Measurements from ENCODE around the gene STK16.

The STK16 gene

DNA sequence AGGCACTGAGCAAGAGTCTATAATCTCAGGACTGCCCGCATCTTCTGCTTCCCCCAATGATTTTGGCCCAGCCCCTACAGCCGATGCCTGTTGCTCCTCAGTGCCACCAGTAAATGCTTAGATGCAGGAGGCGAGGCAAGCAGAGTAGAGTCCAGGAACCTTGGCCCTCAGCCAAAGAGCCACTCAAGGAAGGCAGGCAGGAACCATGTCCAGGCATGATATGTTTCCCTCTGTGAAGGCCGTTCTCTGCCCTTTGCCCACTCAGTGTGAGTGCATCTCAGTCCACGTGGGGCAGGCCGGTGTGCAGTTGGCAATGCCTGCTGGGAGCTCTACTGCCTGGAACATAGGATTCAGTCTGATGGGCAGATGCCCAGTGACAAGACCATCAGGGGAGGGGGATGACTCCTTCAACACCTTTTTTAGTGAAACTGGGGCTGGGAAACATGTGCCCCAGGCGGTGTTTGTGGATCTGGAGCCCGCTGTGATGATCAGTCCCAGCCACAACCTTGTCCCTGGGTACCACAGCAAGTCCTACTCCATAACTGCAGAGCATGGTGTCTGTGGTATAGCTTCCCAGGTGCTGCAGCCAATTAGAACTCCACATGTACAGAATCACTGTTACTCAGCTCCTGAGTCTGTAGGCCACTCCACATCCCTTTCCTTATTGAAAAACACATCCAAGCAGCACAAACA is 24.2 kb downstream of the STK16 start:
- no peak for DNase-seq (ENCODE audit: low read depth in 2 of 2)

DNA sequence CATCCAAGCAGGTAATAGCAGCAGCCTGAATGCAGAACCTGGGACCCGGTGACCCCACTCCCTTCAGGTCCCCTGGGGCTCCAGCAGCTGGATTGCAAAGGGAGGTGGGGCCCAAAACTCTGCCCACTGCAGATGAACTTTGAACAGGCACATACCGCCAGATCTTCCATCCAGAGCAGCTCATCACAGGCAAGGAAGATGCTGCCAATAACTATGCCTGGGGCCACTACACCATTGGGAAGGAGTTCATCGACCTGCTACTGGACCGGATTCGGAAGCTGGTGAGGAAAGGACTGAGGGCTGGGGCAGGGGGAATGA is 24.7 kb downstream of the STK16 start:
- DNase-seq (ENCODE audit: low read depth in 2 of 2): no peak

DNA sequence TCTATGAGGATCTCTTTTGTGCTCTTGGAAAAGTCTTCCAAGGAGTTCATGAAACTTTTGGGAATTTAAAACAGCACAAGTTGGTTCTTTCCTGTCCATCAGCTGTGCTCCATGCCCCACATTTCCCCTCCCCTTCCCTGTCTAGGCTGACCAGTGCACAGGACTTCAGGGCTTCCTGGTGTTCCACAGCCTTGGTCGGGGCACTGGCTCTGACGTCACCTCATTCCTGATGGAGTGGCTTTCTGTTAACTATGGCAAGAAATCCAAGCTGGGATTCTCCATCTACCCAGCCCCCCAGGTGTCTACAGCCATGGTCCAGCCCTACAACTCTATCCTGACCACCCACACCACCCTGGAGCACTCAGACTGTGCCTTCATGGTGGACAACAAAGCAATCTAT is 25.7 kb downstream of the STK16 start:
- no peak for DNase-seq (ENCODE audit: low read depth in 2 of 2)

DNA sequence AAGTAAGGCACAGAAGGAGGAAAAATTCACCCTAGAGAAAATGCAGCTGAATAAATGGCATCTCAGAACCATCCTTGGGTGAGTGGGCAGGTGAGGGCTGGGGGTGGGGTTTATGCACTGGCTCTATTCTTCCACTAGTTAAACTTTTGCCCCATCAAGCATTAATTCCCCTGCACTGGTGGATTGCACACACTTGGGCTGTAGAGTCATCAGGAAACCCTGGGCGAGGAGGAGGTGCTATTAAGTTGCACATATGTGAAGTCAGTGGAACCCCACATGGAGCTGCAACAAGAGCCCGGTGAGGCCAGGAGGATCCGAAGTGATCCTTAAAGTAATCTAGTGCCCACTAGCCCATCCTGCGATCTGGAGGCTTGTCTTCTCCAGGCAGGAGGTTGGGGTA is 27.1 kb downstream of the STK16 start:
- DNase-seq (ENCODE audit: low read depth in 2 of 2): no peak

DNA sequence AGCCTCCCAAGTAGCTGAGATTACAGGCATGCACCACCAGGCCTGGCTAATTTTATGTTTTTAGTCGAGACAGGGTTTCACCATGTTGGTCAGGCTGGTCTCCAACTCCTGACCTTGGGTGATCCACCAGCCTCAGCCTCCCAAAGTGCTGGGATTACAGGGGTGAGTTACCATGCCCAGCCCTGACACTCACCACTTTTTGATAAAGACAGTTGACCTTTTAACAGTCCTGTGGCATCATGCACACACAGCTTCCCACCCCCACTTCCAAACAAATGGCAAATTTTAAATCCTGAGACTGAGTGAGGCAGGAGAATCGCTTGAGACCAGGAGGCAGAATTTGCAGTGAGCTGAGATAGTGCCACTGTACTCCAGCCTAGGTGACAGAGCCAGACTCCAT is 27.7 kb downstream of the STK16 start:
- DNase-seq (ENCODE audit: low read depth in 2 of 2): no peak

DNA sequence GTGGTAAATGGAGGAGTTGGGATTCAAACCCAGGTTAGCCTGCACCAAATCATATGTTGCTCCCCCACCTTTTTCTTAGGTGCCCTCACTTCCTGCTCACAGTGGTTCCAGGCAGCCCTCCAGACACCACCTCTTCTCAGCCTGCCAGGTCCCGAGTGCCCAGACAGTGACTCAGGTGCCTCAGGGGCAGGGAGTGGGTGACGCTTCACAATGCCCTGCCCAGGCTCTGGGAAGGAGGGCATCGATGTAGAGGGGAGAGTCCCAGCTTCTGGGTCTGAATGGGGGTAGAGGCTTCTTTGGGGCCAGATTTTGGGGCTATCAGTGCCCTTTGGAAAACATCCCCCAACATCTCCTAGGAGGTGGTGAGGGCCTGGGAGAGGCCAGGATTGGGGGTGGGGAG is 28.7 kb downstream of the STK16 start:
- no peak for DNase-seq (ENCODE audit: low read depth in 2 of 2)

DNA sequence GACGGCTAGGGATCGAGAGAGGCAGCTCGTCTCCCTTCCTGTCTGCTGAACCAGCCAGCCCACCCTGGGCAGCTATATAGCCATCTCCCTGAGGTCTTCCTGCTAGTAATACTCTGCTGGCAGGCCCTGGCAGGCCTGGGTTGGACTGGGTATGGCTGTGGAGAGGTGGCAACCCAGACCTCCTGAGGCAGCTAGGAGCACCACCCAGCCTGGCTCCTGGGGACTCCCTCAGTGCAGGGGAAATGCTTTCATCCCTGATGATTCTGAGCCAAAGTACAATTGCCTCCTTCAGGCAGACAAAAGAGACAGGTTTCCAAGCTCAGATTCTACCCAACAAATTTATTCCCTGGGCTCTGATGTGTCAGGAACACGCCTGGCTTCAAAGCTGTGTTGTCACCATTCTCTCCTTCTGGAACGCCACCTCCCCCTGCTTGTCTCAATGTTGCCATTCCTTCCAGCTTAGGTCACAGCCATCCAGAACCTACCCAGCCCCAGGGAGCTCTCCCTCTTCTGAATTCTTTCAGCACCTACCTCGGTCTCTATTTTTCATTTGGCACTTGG is 29.2 kb downstream of the STK16 start:
- DNase-seq (ENCODE audit: low read depth in 2 of 2): no peak

DNA sequence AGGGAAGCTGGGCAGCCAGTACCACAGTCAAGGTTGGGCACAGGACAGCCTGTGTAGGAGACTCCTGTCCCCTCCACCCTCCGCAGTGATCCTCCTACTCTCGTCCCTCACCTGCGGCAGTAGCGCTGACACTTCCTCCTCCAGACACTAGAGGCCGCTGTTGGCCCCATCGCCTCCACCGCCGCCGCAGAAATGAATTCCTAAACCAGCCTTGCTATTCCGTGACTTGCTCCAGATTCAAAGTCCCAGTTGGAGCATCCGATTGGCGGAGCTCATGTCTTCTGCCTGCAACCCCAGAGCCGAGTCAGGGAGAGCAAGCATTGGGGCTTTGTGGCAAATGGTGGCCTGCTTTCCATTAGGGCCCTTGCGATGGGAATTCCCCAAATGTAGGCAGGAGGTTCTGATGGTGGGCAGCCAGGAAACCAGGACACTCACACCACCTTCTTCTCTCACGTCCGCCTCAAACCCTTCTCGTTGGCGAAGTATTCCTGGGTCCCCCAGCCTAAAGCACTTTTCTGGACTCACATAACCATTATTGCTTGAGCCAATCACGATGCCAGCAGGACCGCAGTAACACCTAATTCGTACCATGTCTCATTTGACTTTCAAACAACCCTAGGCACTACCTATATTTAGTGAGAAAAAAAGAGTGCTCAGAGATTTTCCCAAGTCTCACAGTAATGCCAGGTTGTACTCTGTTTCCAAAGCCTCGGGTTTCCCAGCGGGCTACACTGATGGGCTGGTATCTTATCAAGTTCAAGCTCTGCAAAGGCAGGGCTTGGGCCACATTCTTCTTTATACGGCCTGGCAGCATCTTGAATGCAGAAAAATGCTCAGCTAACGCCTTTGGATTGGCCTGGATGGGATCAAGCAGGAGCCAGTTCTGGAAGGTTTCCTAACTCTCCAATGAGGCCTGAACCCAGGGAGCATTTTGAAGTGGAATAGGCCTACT is 32.7 kb downstream of the STK16 start:
- DNase-seq (ENCODE audit: low read depth in 2 of 2): peak; percentile 47 to 55

DNA sequence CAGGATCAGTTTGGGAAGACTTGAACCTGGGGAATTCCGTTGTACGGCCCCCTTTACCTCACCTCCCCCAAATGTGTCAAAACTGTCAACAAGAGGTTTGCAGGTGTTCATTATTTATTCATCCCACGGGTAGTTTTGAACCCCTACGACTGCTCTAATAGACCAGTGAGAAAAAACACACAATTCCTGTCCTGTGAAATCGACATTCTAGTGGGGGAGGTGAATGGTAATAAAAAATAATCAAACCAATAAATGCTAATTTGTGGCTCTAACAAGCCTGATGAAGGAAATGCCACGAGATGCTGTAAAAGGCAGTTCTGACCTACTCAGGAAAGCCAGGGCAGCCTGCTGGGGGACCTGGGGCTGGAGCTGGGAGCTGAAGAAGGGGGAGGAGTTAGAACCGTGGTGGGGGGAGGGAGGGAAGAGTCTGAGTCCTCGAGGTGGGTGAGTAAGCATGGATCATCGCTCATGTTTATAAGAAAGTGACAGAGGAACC is 33.4 kb downstream of the STK16 start:
- DNase-seq (ENCODE audit: low read depth in 2 of 2): no peak

DNA sequence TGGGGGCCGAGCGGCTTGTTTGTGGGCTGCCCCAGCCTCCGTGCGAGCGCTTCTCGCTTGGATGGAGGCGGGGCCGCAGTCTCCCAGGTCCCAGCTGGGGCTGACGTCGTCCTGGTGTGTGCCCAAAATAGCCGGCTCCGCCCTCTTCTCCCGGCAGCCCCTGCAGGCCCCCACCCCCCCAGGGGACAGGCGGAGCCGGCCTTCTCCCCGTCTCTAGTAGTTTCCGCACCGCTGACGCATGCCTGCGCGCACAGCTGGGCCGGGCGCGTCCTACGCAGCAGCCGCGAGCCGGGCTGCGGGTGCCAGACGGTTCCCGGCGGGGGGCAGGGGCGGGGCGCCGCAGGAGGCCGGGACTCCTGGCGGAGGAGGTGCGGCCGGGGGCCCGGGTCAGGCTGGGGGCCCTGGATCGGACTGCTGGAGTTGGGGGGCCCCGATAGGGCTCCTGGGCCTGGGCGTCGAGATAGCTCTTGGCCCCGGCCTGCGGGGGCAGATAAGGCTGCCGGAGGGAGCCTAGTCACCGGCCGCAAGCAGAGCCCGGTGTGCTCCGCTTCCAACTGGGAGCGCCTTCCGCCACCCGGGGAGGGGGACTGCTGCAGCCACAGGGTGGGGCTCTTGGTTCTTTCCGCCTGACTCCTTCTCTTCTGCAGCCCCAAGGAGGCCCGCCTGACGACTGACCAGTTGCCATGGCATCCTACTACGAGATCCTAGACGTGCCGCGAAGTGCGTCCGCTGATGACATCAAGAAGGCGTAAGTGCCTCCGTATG is 34.1 kb downstream of the STK16 start, which contains the start of gene DNAJB2:
Gene DNAJB2 (plus strand): TSS at position 216 of the 765 bp plus-strand sequence. CDS start 468 bp downstream, at position 684.
- DNase-seq (ENCODE audit: low read depth in 2 of 2): peak; percentile 98 to 100

DNA sequence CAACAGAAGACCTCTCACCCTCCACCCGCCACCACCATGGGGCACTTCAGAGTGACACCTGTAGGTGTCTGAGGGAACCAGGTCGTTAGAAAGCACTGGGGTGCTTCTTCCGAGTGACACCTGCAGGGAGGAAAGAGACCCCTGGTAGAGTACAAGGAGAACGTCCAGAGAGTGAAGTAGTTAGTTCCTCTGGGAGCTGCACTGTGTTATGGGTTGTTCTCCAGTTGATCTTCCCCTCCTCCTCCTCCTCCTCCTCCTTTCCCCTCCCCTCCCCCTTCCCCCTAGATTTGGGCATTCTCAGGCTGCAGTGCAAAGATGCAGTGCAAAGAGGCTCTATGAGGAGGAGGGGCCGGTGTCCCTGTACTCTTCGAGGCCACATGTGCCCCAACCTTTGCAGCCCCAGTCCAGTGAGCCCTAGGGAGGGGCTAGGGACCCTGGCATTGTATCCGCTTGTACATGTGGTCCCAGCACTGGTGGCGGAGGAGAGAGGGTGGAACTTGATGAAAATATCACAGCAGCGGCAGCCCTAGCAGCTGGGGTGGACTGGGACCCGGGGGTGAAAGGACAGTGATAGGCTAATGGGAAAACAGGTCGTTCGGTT is 34.7 kb downstream of the STK16 start:
- DNase-seq (ENCODE audit: low read depth in 2 of 2): no peak

DNA sequence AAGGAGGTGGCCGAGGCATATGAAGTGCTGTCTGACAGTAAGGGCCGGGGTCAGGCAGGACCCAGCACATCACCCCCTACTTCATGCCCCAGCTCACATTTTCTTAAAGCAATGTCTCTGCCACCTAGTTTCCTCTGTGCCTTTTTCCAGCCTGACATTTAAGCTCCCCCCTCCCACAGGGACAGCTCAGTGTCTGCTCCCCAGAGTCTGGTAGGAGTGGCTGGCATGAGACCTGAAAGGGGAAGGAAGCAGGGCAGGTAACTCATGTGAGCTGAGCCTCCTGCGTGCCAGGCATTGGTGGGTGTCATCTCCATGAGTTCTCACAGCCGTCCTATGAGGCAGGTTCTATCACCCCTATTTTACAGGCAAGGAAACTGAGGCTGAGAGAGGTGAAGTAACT is 35.4 kb downstream of the STK16 start:
- no peak for DNase-seq (ENCODE audit: low read depth in 2 of 2)

DNA sequence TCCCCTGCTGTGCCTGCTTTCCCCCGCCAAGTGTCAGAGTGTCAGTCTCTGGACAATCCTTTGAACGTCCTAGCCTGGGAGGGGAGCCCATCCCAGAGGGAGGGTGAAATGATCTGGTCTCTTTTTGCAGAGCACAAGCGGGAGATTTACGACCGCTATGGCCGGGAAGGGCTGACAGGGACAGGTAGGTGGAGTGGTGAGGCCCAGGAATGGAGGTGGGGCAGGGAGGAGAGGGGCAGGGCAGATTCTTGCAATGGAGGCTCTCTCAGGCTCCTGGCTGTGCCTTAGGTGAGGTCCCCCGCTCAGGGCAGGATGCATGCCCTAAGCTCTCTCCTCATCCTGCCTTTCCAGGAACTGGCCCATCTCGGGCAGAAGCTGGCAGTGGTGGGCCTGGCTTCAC is 36.3 kb downstream of the STK16 start:
- no peak for DNase-seq (ENCODE audit: low read depth in 2 of 2)

DNA sequence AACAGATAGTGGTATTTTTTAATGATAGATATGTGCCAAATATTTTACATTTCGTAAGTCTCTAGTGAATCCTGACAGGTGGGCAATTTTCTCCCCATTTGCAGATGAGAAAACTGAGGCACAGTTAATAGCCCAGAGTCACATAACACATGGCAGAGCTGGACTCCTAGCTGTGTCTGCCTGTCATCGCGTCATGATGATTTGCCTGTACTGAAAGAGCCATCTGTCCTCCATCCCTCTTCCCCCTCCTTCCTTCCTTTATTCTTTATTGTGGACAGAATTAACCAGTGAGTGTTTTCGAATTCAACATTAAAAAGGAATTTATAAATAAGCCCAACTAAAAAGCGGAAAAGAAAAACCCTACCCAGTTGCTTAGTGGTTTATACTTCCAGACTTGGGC is 37.1 kb downstream of the STK16 start:
- DNase-seq (ENCODE audit: low read depth in 2 of 2): no peak

DNA sequence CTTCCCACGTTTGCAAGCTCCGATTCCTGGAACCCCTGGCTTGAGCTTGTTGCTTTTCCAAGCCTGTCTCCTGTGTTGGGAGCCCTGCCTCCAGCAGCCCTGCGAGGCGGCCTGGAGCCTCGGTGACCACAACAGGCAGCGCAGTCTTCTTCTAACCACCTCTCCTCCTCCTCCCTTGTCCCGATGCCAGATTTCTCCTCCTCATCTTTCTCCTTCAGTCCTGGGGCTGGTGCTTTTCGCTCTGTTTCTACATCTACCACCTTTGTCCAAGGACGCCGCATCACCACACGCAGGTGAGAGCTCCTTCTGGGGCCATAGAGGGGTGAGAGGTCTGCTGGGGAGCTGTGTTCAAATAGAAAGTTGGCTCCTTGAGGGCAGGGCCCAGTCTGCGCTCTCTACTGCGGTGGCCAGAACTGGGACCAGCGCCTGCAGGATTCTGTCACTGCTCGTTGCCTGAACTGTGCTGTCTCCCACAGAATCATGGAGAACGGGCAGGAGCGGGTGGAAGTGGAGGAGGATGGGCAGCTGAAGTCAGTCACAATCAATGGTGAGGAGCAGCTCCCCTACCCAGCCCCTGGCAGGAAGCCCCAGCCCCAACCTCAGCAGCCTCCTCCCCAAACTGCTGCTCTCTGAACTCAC is 37.8 kb downstream of the STK16 start:
- no peak for DNase-seq (ENCODE audit: low read depth in 2 of 2)

DNA sequence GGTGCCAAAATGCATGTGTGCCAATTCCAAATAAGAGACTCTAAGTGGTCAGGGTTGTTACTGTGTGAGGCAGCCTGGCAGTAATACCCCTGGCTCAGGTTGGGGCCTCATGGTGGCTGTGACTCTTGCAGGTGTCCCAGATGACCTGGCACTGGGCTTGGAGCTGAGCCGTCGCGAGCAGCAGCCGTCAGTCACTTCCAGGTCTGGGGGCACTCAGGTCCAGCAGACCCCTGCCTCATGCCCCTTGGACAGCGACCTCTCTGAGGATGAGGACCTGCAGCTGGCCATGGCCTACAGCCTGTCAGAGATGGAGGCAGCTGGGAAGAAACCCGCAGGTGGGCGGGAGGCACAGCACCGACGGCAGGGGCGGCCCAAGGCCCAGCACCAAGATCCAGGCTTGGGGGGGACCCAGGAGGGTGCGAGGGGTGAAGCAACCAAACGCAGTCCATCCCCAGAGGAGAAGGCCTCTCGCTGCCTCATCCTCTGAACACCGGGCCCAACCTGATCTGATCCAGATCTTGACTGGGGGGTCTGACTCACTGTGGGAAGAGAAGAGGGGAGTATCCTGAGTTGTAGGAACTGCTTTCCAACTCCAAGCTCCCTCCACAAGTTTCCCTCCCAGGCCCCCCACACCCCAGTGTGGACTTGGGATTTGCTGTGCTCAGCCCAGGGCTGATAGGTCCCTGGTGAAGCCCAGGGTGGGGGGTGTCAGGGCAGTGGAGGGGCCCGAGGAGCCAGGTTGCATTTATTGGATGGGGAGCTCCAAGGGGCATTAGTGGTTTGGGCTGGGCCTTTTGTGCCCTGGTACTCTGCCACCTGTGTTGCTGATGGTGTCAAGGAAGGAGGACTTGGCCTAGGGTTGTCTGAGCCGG is 39.5 kb downstream of the STK16 start:
- no peak for DNase-seq (ENCODE audit: low read depth in 2 of 2)

DNA sequence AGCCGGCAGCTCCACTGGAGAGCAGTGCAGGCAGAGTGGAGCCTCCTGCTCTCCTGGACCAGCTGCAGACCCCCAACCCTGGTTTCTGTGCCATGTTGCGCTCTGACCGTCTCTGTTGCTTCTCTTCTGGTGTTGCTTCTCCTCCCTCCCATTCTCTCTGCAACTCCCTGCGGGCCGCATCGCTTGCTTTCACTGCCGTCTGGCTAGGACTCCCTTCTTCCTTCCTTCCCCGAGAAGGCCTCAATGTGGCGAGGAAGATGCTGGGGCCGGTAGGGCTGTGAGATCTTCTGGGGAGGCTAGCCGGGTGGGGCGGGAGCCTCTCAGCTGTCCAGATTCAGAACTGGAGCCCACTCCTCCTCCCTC is 40.1 kb downstream of the STK16 start:
- no peak for DNase-seq (ENCODE audit: low read depth in 2 of 2)

DNA sequence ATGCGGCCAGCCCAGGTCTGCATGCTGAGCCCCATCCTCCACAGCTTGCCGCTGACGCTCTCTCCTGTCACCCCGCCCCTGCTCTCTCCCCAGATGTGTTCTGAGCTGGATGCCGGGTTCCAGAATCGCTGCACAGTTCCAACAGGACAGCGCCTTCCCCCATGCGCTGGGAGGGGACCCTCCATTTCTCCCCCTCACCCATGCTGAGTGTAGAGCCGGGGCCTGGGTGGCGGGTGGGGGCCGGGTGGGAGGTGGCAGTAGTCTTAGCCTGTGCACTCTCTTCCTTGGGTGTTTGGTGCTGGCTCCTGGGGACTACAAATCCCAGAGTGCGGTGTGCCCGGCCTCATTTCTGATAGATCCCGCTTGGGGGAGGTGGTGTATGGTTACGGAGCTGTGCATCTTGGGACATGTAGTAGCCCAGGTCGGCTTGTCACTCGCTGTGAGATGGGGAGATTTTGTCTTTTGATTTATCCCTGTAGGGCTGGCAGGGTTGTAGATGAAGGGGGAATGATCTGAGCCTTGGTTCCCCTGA is 40.7 kb downstream of the STK16 start:
- no peak for DNase-seq (ENCODE audit: low read depth in 2 of 2)

DNA sequence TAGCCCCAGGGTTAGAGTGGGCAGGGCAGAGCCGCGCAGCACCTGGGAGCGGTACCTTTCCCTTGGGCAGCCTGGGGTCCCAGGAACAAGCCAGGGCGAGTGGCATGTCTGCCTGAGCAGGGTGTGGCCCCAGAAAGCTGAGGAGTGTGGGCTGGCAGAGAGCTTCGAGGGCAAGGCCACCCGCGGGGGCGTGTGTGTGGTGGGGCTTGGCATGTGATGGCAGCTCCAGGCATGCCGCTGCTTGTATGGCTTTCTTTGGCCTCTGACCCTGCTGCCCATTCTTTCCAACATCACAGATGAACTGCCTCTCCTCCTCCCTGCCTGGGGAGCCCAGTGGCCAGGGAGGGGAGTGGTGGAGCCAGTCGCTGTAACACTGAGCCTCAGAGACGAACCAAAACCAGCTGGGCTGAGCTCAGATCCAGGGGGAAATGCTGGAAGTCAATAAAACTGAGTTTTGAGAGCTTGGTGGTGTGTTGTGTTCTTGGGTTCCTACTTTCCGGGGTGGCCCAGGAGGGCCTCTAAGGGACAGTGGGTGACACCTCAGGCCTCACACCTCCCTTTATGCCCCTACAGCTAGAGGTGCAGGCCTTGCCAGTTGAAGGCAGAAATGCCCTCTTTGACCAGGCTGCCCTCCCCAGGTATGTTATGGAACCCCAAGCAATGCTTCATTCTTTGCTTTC is 41.3 kb downstream of the STK16 start:
- no peak for DNase-seq (ENCODE audit: low read depth in 2 of 2)

Data from stimulated activated CD8-positive, alpha-beta memory T cell treated with anti-CD3 and anti-CD28 coated beads, Interleukin-7, amount 100 ng/mL, for 4 hours (primary cell).